Measurements from ENCODE around the gene MALSU1.
A peak's percentile ranks its signal among the peaks of the same experiment; 100 is the strongest.

MALSU1 gene

DNA sequence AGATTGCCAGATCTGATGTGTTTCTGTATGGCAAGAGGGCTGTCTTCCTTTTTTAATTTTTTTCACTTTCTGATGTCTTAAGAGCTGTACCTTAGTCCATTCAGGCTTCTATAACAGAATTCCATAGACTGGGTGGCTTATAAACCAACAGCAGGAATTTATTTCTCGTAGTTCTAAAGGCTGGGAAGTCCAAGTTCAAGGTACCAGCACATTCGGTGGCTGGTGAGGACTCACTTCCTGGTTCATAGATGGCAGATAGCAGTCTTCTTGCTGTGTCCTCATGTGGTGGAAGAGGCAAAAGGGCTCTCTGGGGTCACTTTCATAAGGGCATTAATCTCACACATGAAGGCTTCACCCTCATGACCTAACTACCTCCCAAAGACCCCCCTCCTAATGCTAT is 31.8 kb upstream of the MALSU1 start:
- no peak for TF ChIP-seq EZH2 (IDR thresholded peaks at IDR 0.05)
- TF ChIP-seq POLR2AphosphoS5 (IDR thresholded peaks at IDR 0.05; ENCODE audit: borderline replicate concordance, low read depth, low read length): no peak
- no peak for TF ChIP-seq FOXP2 (optimal IDR thresholded peaks at IDR 0.05; ENCODE audit: control extremely low read depth, extremely low read length, insufficient read depth)
- no peaks in the 10 kb centered on the region for H3K36me3 ChIP-seq (ENCODE audit: insufficient read depth, low read length)
- H3K4me3 ChIP-seq: no peak overlapping the region
- H3K9ac ChIP-seq (ENCODE audit: insufficient read length): no peak overlapping the region
- no peak overlapping the region for H3K27ac ChIP-seq
- DNase-seq (ENCODE audit: low read depth, low spot score): no peak
- H3K9me3 ChIP-seq (ENCODE audit: low read depth, low read length): no peaks in the 10 kb centered on the region

GRCh38 chr7:23268167-23268566 is 31.0 kb upstream of the MALSU1 start:
- H3K27ac ChIP-seq: no peak overlapping the region
- no peaks in the 10 kb centered on the region for H3K9me3 ChIP-seq (ENCODE audit: low read depth, low read length)
- no peaks in the 10 kb centered on the region for H3K36me3 ChIP-seq (ENCODE audit: insufficient read depth, low read length)
- TF ChIP-seq POLR2AphosphoS5 (IDR thresholded peaks at IDR 0.05; ENCODE audit: borderline replicate concordance, low read depth, low read length): no peak
- TF ChIP-seq EZH2 (IDR thresholded peaks at IDR 0.05): no peak
- no peak for TF ChIP-seq FOXP2 (optimal IDR thresholded peaks at IDR 0.05; ENCODE audit: control extremely low read depth, extremely low read length, insufficient read depth)
- DNase-seq (ENCODE audit: low read depth, low spot score): no peak
- H3K4me3 ChIP-seq: no peak overlapping the region
- no peak overlapping the region for H3K9ac ChIP-seq (ENCODE audit: insufficient read length)

- Histone ChIP-seq H3K36me3 (ENCODE audit: insufficient read depth, low read length) (no peaks in the 10 kb centered on the region), H3K4me3 (no peak overlapping the region), H3K27ac (no peak overlapping the region), H3K9me3 (ENCODE audit: low read depth, low read length) (no peaks in the 10 kb centered on the region), H3K9ac (ENCODE audit: insufficient read length) (no peak overlapping the region)
- TF ChIP-seq EZH2 (IDR thresholded peaks at IDR 0.05): no peak
- TF ChIP-seq FOXP2 (optimal IDR thresholded peaks at IDR 0.05; ENCODE audit: control extremely low read depth, extremely low read length, insufficient read depth): no peak
- TF ChIP-seq POLR2AphosphoS5 (IDR thresholded peaks at IDR 0.05; ENCODE audit: borderline replicate concordance, low read depth, low read length): no peak
- no peak for DNase-seq (ENCODE audit: low read depth, low spot score)
Observed at GRCh38 chr7:23268746-23269145, 30.4 kb upstream of the MALSU1 start.

GRCh38 chr7:23272275-23272674 is 26.9 kb upstream of the MALSU1 start:
- H3K27ac ChIP-seq: no peak overlapping the region
- TF ChIP-seq EZH2 (IDR thresholded peaks at IDR 0.05) (no peak), FOXP2 (optimal IDR thresholded peaks at IDR 0.05; ENCODE audit: control extremely low read depth, extremely low read length, insufficient read depth) (no peak), POLR2AphosphoS5 (IDR thresholded peaks at IDR 0.05; ENCODE audit: borderline replicate concordance, low read depth, low read length) (no peak)
- H3K9me3 ChIP-seq (ENCODE audit: low read depth, low read length): no peaks in the 10 kb centered on the region
- no peak for DNase-seq (ENCODE audit: low read depth, low spot score)
- H3K9ac ChIP-seq (ENCODE audit: insufficient read length): no peak overlapping the region
- H3K36me3 ChIP-seq (ENCODE audit: insufficient read depth, low read length): no peaks in the 10 kb centered on the region
- H3K4me3 ChIP-seq: no peak overlapping the region

DNA sequence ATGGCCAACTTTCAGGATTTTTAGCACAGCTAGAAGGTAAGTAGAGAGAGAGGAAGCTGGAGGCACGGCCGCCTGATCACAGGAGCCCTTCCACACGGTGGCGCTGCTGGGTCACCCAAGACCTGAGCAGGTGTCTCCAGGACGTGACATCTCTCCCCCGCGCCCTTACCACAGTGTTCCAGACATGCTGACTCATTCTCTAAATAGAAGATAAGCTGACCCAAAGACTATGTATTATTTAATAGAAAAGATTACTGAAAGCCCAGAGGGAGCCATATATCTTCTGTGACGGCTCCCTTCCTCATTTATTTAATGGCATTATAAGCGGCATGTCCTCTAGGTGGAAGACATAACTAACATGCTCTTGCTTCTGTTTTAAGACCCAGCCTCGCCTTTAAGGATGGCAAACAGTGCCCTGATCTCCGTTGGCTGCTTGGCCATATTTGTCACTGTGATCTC is 26.0 kb upstream of the MALSU1 start:
- TF ChIP-seq POLR2AphosphoS5 (IDR thresholded peaks at IDR 0.05; ENCODE audit: borderline replicate concordance, low read depth, low read length): no peak
- TF ChIP-seq EZH2 (IDR thresholded peaks at IDR 0.05): no peak
- no peak for TF ChIP-seq FOXP2 (optimal IDR thresholded peaks at IDR 0.05; ENCODE audit: control extremely low read depth, extremely low read length, insufficient read depth)
- Histone ChIP-seq H3K9ac (ENCODE audit: insufficient read length) (no peak overlapping the region), H3K27ac (no peak overlapping the region), H3K9me3 (ENCODE audit: low read depth, low read length) (no peaks in the 10 kb centered on the region), H3K36me3 (ENCODE audit: insufficient read depth, low read length) (no peaks in the 10 kb centered on the region), H3K4me3 (peak overlapping the region; percentile 67)
- peak; percentile 62 for DNase-seq (ENCODE audit: low read depth, low spot score)

- no peak for DNase-seq (ENCODE audit: low read depth, low spot score)
- Histone ChIP-seq H3K36me3 (ENCODE audit: insufficient read depth, low read length) (no peaks in the 10 kb centered on the region), H3K9ac (ENCODE audit: insufficient read length) (no peak overlapping the region), H3K4me3 (no peak overlapping the region), H3K27ac (no peak overlapping the region), H3K9me3 (ENCODE audit: low read depth, low read length) (no peaks in the 10 kb centered on the region)
- no peak for TF ChIP-seq EZH2 (IDR thresholded peaks at IDR 0.05)
- no peak for TF ChIP-seq POLR2AphosphoS5 (IDR thresholded peaks at IDR 0.05; ENCODE audit: borderline replicate concordance, low read depth, low read length)
- no peak for TF ChIP-seq FOXP2 (optimal IDR thresholded peaks at IDR 0.05; ENCODE audit: control extremely low read depth, extremely low read length, insufficient read depth)
Observed at GRCh38 chr7:23275912-23276311, 23.2 kb upstream of the MALSU1 start.

DNA sequence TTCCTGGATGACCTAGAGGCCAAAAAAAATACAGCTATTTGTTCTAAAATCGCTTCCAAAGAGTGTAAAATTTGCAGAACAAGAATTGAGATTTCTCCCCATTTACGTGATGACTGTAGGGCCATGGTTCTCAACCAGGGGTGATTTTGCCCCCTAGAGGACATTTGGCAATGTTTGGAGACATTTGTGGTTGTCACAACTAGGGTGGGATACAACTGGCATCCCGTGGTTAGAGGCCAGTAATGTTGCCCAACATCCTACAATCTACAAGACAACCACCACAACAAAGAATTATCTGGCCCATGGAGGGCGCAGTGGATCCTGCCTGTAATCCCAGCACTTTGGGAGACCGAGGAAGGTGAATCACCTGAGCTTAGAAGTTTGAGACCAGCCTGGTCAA is 22.8 kb upstream of the MALSU1 start:
- DNase-seq (ENCODE audit: low read depth, low spot score): no peak
- Histone ChIP-seq H3K9ac (ENCODE audit: insufficient read length) (no peak overlapping the region), H3K4me3 (no peak overlapping the region), H3K36me3 (ENCODE audit: insufficient read depth, low read length) (no peaks in the 10 kb centered on the region), H3K27ac (no peak overlapping the region), H3K9me3 (ENCODE audit: low read depth, low read length) (no peaks in the 10 kb centered on the region)
- TF ChIP-seq EZH2 (IDR thresholded peaks at IDR 0.05): no peak
- no peak for TF ChIP-seq POLR2AphosphoS5 (IDR thresholded peaks at IDR 0.05; ENCODE audit: borderline replicate concordance, low read depth, low read length)
- no peak for TF ChIP-seq FOXP2 (optimal IDR thresholded peaks at IDR 0.05; ENCODE audit: control extremely low read depth, extremely low read length, insufficient read depth)

- no peaks in the 10 kb centered on the region for H3K9me3 ChIP-seq (ENCODE audit: low read depth, low read length)
- no peak for DNase-seq (ENCODE audit: low read depth, low spot score)
- no peak overlapping the region for H3K9ac ChIP-seq (ENCODE audit: insufficient read length)
- no peak overlapping the region for H3K27ac ChIP-seq
- no peaks in the 10 kb centered on the region for H3K36me3 ChIP-seq (ENCODE audit: insufficient read depth, low read length)
- TF ChIP-seq EZH2 (IDR thresholded peaks at IDR 0.05) (no peak), FOXP2 (optimal IDR thresholded peaks at IDR 0.05; ENCODE audit: control extremely low read depth, extremely low read length, insufficient read depth) (no peak), POLR2AphosphoS5 (IDR thresholded peaks at IDR 0.05; ENCODE audit: borderline replicate concordance, low read depth, low read length) (no peak)
- H3K4me3 ChIP-seq: no peak overlapping the region
Observed at GRCh38 chr7:23276947-23277346, 22.2 kb upstream of the MALSU1 start.

DNA sequence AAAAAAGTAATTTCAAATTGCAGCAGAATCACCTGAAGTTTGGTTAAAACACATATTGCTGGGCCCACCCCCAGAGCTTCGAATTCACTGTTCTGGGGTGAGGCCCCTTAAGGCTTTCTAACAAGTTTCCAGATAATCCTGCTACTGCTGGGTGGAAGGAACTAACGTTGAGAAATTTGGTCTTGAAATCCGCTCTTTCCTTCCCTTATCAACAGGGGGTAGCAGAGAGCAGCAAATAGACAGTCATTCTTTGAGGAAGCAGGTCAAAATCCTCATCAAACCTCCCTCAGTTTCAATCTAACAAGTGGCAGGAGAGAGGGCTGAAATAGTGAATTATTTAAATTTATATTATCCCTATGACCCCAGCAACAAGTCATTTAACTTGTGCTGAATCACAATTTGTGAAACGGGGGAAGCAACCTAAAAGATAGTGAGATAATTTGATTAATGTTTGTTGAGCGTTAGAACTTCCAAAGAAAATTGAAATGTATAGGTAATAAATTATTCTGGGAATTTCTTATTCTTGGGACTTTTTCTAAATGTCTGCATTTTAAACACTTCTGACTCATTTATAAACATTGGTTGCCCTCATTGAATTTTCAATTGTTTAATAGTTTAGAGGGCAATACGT is 21.7 kb upstream of the MALSU1 start:
- Histone ChIP-seq H3K9ac (ENCODE audit: insufficient read length) (no peak overlapping the region), H3K36me3 (ENCODE audit: insufficient read depth, low read length) (no peaks in the 10 kb centered on the region), H3K4me3 (no peak overlapping the region), H3K27ac (no peak overlapping the region), H3K9me3 (ENCODE audit: low read depth, low read length) (no peaks in the 10 kb centered on the region)
- TF ChIP-seq FOXP2 (optimal IDR thresholded peaks at IDR 0.05; ENCODE audit: control extremely low read depth, extremely low read length, insufficient read depth) (no peak), POLR2AphosphoS5 (IDR thresholded peaks at IDR 0.05; ENCODE audit: borderline replicate concordance, low read depth, low read length) (no peak), EZH2 (IDR thresholded peaks at IDR 0.05) (no peak)
- DNase-seq (ENCODE audit: low read depth, low spot score): no peak

Data from SK-N-MC (cell line).